Stimulated activated naive CD8-positive, alpha-beta T cell treated with anti-CD3 and anti-CD28 coated beads, Interleukin-15, Interleukin-2, amounts not matched to agents 100 ng/mL and 50 ng/mL, for 24 hours (primary cell): Measurements from ENCODE around the gene DNASE2.
"Not testable (repeated sequence)": the region's sequence is repeated elsewhere in the genome, so short reads cannot be mapped to it uniquely, and the experiment has no call there.

Source experiments
- H3K27ac Mint-ChIP-seq: one replicate; pipeline ENCODE4 v1.8.0; 2021; ENCODE audit warnings: mild to moderate bottlenecking, mixed read lengths
- H3K27me3 Mint-ChIP-seq: one replicate; pipeline ENCODE4 v1.8.0; 2021; ENCODE audit warnings: mixed read lengths
- H3K36me3 Mint-ChIP-seq: one replicate; pipeline ENCODE4 v1.8.0; 2021; ENCODE audit warnings: low read depth, mixed read lengths
- H3K4me1 Mint-ChIP-seq: one replicate; pipeline ENCODE4 v1.8.0; 2021; ENCODE audit warnings: low read depth, mixed read lengths
- H3K4me3 Mint-ChIP-seq: one replicate; pipeline ENCODE4 v1.8.0; 2021; ENCODE audit warnings: mild to moderate bottlenecking, mixed read lengths
- H3K9me3 Mint-ChIP-seq: one replicate; pipeline ENCODE4 v1.8.0; 2021; ENCODE audit warnings: mixed read lengths

DNASE2 gene

DNA sequence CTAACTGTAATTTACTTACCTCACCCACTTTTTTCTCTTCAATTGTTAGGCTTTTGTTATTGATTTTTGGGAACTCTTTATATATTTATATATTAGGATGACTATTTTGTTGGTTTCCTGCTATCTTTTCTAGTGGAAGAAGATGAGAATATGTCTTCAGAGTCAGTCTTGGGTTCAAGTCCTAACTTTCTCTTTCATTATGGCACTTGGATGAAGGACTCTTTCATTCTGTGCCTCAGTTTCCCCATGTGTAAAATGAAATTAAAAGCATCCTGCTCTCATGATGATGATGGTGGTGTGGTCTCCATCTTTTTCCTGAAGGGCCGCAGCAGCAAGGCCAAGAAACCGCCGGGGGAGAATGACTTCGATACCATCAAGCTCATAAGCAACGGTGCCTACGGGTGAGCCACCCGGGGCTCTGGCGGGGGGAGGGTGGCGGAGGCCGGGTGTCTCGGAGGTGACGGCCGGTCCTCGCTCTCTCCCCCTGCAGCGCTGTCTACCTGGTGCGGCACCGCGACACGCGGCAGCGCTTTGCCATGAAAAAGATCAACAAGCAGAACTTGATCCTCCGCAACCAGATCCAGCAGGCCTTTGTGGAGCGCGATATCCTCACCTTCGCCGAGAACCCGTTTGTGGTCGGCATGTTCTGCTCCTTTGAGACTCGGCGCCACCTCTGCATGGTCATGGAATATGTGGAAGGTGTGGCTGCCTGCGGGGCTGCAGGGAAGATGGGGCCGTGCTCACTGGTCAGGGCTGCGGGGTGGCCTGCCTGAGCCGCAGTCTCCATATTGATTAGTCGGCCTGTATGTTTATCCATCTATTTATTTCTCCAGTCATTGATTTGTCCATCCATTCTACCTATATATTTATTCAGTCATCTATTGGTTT is 23.0 kb downstream of the DNASE2 start:
- Mint-ChIP-seq H3K27me3 (no peaks in the 10 kb centered on the region), H3K27ac (no peak overlapping the region), H3K9me3 (no peaks in the 10 kb centered on the region), H3K36me3 (no peaks in the 10 kb centered on the region), H3K4me1 (no peaks in the 10 kb centered on the region), H3K4me3 (no peak overlapping the region)

DNA sequence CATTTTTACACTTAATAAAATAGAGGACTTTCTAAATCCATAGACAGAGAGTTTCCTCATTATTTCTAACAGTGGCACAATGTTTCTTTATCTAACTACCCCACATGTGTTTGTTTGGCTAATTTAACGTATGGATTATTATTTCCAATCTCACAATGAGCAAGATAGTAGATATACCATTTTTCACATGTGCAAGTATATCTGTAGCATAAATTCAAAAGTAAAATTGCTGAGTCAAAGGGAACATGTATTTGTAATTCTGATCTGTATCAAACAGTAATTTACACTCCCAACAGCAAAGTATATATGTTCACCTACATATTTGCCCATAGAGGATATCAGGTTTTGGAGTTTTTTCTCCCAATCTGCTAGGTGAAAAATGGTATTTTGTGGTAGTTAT is 24.6 kb downstream of the DNASE2 start:
- H3K9me3 Mint-ChIP-seq, result no peaks in the 10 kb centered on the region
- H3K27me3 Mint-ChIP-seq, result no peaks in the 10 kb centered on the region
- no peak overlapping the region for H3K27ac Mint-ChIP-seq
- H3K36me3 Mint-ChIP-seq, result no peaks in the 10 kb centered on the region
- no peak overlapping the region for H3K4me3 Mint-ChIP-seq
- no peaks in the 10 kb centered on the region for H3K4me1 Mint-ChIP-seq

DNA sequence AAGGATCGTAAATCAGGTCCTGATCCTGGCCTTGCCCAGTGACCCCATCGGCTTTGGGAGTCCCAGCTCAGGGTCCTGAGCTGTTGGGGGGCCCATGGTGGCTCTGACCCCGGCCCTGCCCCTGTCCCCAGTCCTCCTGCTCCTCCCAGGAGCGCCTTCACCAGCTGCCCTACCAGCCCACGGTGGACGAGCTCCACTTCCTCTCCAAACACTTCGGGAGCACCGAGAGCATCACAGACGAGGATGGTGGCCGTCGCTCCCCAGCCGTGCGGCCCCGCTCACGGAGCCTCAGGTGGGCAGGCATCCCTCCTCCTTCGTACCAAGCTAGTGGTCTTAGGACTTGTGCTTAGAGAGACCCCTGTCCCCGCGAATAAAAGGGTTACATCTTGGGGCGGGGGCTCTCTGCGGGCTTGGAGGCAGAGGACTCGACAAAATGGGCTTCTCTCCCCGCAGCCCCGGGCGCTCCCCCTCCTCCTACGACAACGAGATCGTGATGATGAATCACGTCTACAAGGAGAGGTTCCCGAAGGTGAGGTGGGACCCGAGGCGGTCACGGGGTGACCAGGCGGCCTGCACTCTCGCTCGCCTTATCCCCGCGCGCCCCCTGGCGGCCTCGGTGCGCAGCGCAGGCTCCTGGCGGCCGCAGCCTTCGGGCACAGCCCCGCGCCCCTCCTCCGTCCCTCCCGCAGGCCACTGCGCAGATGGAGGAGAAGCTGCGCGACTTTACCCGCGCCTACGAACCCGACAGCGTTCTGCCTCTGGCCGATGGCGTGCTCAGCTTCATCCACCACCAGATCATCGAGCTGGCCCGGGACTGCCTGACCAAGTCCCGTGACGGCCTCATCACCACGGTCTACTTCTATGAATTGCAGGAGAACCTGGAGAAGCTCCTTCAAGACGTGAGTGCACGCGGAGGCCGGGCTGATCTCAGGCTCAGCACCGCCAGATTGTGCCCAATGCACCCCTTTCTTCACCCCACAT is 33.8 kb downstream of the DNASE2 start:
- peak overlapping the region; percentile 43 for H3K4me3 Mint-ChIP-seq
- H3K27ac Mint-ChIP-seq, result no peak overlapping the region

DNA sequence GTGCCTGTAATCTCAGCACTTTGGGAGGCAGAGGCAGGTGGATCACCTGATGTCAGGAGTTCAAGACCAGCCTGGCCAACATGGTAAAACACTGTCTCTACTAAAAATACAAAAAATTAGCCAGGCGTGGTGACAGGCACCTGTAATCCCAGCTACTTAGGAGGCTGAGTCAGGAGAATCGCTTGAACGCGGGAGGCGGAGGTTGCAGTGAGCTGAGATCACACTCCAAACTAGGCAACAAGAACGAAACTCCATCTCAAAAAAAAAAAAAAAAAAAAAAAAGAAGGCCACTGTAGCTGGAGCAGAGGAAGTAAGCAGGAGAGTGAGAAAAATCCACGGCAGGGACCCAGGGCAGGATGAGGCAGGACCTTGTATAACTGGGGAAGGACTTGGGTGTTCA is 34.6 kb downstream of the DNASE2 start:
- not testable (repeated sequence) for H3K27ac Mint-ChIP-seq, H3K9me3 Mint-ChIP-seq, H3K36me3 Mint-ChIP-seq, H3K4me3 Mint-ChIP-seq, H3K4me1 Mint-ChIP-seq
- peaks cover 32% of the 10 kb centered on the region for H3K27me3 Mint-ChIP-seq

More for the DNA sequence above, 33.8 kb downstream of the DNASE2 start:
- Mint-ChIP-seq H3K27me3 (peaks cover 26% of the 10 kb centered on the region), H3K9me3 (no peaks in the 10 kb centered on the region), H3K4me1 (peaks cover 6% of the 10 kb centered on the region), H3K36me3 (no peaks in the 10 kb centered on the region)

DNA sequence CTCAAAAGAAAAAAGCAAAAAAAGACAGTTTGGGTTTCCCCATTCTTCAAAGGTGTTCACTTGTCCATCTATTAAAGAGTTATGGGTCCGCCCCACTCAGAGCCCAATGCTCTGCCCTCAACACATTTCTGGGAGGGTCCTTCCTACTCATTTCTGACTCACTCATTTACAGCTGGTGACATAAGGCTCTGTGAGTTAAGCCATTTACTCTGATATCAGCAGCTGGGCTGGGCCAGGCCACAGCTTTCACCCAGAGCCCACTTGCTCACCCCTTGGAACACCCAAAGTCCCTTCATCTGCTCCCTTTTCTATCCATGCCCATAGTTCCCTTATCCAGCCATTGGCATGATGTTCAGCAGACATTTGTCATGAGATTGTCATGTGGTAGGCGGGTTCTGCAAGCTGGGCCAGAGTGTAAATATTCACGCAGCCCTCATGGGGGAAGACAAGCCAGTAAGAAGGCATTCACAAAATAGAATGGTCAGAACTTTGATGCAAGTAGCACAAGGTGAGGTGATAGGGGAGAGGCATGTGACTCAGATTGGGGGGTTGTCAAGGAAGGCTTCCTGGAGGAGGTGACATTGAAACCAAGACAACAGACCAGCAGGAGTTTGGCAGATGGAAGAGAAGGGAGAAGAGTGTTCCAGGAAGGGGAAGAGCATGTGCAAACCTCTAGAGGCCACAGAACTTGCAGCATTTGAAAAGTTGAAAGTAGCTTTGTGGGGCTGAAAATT is 37.1 kb downstream of the DNASE2 start:
- H3K9me3 Mint-ChIP-seq, result no peaks in the 10 kb centered on the region
- H3K4me1 Mint-ChIP-seq, result peaks cover 26% of the 10 kb centered on the region
- no peak overlapping the region for H3K4me3 Mint-ChIP-seq
- no peak overlapping the region for H3K27ac Mint-ChIP-seq
- H3K36me3 Mint-ChIP-seq, result no peaks in the 10 kb centered on the region
- peaks cover 55% of the 10 kb centered on the region for H3K27me3 Mint-ChIP-seq

DNA sequence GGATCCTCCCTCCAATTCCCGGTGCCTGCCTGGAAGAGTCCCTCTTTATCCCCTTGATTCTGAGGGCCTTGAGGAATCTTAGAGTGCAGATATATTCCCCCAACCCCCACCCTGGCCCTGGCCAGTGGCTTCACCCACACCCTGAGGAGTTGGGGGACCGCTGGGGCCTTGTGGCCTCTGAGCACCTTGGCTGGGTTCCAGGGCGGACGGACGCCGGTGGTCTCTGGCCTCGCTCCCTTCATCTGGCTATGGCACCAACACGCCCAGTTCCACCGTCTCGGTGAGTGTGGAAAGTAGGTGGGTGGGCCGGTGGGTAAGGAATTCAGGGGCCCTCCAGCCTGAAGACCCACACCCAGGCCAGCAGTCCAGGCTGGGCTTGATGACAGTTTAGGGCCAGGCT is 37.9 kb downstream of the DNASE2 start:
- Mint-ChIP-seq H3K36me3 (no peaks in the 10 kb centered on the region), H3K27me3 (peaks cover 53% of the 10 kb centered on the region), H3K27ac (no peak overlapping the region), H3K4me1 (peaks cover 29% of the 10 kb centered on the region), H3K4me3 (no peak overlapping the region), H3K9me3 (no peaks in the 10 kb centered on the region)

DNA sequence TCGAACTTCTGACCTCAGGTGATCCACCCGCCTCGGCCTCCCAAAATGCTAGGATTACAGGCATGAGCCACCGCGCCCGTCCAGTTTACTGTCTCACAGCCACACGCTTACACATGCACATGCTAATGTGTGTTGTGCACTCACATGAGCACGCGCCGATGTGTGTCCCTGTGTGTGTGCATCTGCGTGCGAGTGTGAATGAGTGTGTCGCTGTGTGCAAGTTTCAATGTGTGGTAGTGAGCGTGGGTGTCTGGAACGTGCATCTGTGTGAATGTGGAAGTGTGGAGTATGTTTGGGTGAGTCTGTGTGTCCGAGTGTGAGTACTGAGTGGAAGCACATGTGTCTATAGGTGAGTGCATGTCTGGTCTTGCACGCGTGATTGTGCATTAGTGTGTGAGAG is 38.7 kb downstream of the DNASE2 start:
- peaks cover 59% of the 10 kb centered on the region for H3K27me3 Mint-ChIP-seq
- H3K4me3 Mint-ChIP-seq, result no peak overlapping the region
- H3K9me3 Mint-ChIP-seq, result no peaks in the 10 kb centered on the region
- no peaks in the 10 kb centered on the region for H3K36me3 Mint-ChIP-seq
- H3K4me1 Mint-ChIP-seq, result peaks cover 32% of the 10 kb centered on the region
- no peak overlapping the region for H3K27ac Mint-ChIP-seq

DNA sequence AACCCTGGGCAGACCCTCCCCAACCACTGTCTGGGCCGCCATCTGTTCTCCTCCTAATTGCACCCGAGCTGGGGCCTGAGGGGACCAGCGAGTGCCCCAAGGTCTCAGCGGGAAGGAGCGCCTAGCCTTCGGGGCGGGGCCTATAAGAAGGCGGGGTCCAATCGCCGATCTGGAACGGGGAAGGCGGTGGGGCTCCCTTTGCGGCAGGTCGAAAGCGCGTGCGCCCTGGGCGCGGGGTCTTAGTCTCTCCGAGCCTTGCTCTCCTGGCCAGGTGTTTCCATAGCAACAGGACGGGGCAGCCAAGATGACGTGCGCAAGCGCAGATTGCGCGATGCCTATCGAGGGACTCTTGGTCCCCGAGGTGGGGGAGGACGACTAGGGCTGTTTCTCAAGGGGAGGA is 40.2 kb downstream of the DNASE2 start:
- Mint-ChIP-seq H3K27me3 (peaks cover 66% of the 10 kb centered on the region), H3K9me3 (no peaks in the 10 kb centered on the region), H3K4me1 (peaks cover 37% of the 10 kb centered on the region), H3K27ac (no peak overlapping the region), H3K4me3 (no peak overlapping the region), H3K36me3 (no peaks in the 10 kb centered on the region)

DNA sequence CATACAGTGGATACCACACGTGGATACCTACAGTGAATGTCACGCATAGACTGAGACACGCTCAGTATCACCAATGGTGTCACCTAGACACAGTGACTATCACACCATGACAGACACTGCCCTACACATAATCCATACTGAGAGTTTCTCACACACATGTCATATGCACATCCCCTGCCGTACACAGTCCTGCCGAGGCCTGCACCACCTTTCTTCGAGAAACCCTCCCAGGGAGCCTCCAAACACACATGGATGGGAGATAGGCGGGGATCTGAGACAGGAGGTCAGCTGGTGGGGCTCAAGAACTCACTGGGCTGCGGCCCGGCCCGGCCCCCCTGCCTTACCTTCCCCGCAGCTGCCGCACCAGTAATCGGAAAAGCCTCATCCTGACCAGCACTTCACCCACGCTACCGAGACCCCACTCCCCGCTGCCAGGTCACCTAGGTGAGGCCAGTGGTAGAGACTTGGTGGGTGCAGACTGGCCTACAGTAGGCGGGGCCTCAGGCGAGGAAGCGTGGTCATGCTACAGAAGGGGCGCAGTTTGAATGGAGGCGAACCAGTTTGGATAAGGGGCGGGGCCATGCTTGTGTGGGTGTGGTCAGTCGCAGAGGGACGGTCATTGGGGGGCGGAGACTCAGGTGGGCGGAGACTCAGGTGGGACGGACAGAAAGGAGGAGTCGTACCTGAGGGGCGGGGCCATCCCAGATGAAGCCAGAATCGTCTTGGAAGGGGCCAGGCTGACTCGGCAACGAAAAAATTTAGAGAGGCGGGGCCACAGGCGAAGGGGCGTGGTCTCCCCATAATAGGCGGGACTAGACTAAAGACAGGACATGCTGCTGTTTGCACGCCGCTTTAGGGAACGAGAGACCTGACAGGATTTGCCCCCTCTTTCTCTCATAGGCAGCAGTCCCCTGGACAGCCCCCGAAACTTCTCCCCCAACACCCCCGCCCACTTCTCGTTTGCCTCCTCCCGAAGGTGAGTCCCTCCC is 40.9 kb downstream of the DNASE2 start:
- no peak overlapping the region for H3K27ac Mint-ChIP-seq
- H3K9me3 Mint-ChIP-seq, result no peaks in the 10 kb centered on the region
- H3K36me3 Mint-ChIP-seq, result no peaks in the 10 kb centered on the region
- peaks cover 70% of the 10 kb centered on the region for H3K27me3 Mint-ChIP-seq
- peaks cover 37% of the 10 kb centered on the region for H3K4me1 Mint-ChIP-seq
- no peak overlapping the region for H3K4me3 Mint-ChIP-seq

DNA sequence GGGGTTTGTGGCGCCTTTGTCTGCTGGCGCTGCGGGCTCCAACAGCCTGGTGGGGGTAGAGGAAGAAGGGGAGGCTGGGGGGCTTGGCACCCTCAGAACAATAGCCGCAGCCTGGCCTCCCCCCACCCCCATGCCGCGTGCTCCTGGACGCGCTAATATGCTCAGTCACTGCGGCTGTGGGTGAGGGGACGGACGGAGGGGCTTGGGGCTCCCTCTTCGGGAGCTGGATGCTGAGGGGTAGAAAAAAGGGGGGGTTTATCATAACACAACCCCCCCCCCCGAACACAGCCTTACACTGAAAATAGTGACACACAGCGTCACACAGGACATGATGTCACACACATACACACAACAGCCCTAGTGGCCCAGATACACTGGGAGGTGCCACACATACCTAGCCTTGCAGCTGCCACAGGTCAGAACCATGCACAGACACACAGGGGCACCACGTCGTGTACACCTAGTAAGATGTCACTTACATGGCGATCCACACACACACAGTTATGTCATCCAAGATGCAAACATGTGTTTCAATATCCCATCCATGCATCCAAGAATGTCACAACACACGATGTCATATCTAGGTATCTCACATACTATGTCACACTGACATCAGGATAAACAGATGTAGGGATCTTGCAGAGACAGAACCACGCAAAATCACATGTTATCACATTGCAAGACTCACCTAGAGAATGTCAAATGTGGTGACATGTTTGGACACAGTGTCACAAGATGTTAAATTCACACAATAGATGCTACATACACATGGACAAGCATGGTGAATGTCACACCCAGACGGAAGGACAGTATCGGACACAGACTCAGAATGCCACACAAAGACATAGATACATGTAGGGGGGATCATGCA is 42.1 kb downstream of the DNASE2 start:
- Mint-ChIP-seq H3K4me1 (peaks cover 45% of the 10 kb centered on the region), H3K36me3 (no peaks in the 10 kb centered on the region), H3K27me3 (peaks cover 76% of the 10 kb centered on the region), H3K9me3 (no peaks in the 10 kb centered on the region), H3K4me3 (peak overlapping the region; percentile 58), H3K27ac (no peak overlapping the region)

DNA sequence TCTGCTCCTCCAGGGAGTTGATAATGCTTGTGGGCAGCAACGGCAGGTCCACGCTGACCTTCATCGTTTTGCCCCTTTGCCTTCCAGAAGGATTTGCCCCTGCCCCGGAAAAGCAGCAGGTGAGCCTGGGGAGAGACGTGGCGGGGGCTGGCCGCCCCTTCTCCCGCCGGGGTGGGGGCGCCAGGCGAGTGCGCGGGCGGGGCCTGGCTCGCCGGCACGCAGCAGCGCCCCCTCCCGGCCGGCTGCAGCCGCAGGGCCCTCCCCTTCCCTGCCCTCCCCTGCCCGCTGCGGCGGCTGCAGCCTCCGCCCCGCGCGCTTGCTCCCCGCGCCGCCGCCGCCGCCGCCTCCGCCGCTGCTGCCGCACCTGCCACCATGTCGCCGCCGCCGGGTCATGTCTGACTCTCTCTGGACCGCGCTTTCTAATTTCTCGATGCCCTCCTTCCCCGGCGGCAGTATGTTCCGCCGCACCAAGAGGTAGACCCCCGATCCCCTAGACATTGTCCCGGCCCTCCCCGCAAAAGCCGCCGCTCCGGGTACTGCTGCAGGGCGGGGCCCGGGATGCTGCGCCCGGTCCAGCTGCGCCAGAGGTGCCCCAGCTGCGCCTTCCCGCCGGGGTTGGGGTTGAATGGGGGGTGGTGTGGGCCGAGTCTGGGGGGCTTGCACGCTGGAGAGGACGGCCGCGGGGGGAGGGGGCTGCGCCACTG is 42.9 kb downstream of the DNASE2 start, which contains the start of gene MAST1:
Gene MAST1 (plus strand): TSS at position 334 of the 704 bp plus-strand sequence. CDS start 58 bp downstream, at position 392.
- Mint-ChIP-seq H3K27me3 (peaks cover 75% of the 10 kb centered on the region), H3K4me3 (peak within 1 kb of the TSS; percentile 58), H3K4me1 (peaks cover 46% of the 10 kb centered on the region), H3K9me3 (no peaks in the 10 kb centered on the region), H3K36me3 (no peaks in the 10 kb centered on the region), H3K27ac (peak within 1 kb of the TSS; percentile 26)

DNA sequence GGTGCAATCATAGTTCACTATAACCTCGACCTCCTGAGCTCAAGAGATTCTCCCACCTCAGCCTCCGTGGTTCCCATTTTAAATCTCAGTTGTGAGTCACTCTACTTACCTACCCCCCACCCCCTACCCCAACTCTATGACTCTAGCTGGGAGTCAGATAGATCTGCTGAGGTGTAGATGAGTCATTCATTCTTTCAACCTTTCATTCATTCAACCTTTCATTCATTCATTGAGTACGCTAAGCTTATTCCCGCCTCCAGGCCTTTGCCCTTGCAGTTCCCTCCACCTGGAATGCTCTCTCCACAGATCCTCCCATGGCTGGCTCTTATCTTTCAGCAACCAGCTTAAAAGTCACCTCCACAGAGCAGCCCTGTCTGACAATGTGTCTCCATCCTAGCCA is 44.0 kb downstream of the DNASE2 start:
- Mint-ChIP-seq H3K4me3 (peak overlapping the region; percentile 28), H3K27me3 (peaks cover 79% of the 10 kb centered on the region), H3K4me1 (peaks cover 54% of the 10 kb centered on the region), H3K36me3 (no peaks in the 10 kb centered on the region), H3K9me3 (no peaks in the 10 kb centered on the region), H3K27ac (peak overlapping the region; percentile 26)
